Measurements from ENCODE around the gene GTF2H2C.
"Not testable (repeated sequence)": the region's sequence is repeated elsewhere in the genome, so short reads cannot be mapped to it uniquely, and the experiment has no call there.

The GTF2H2C gene

DNA sequence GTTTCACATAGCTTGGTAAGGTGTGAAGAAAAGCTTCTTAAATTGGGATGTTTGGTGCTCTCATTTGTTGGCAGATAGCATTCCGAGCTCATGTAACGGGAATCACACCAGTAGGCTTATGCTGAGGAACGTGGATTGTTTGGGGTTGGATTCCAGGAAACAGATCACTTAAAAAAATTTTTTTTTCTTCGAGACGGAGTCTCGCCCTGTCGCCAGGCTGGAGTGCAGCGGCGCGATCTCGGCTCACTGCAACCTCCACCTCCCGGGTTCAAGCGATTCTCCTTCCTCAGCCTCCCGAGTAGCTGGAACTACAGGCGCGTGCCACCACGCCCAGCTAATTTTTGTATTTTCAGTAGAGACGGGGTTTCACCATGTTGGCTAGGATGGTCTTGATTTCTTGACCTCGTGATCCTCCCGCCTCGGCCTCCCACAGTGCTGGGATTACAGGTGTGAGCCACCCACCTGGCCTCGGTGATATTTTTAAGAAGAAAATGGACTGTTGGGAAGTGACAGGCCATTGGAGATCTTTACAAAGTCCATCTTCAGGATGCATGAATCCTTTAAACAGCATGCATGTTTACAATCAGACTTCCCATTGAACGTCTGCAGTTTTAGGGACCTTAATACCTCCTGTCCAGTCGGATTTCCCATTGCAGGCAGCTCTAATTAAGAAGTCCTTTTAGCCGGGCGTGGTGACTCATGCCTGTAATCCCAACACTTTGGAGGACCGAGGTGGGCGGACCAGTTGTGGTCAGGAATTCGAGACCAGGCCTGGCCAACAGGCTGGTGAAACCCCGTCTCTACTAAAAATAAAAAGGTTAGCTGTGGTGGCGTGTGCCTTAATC lies 818 bp downstream of the GTF2H2C start:
- not testable (repeated sequence) for DNase-seq (ENCODE audit: low read depth in 2 of 2, low spot score in 1 of 2)

DNA sequence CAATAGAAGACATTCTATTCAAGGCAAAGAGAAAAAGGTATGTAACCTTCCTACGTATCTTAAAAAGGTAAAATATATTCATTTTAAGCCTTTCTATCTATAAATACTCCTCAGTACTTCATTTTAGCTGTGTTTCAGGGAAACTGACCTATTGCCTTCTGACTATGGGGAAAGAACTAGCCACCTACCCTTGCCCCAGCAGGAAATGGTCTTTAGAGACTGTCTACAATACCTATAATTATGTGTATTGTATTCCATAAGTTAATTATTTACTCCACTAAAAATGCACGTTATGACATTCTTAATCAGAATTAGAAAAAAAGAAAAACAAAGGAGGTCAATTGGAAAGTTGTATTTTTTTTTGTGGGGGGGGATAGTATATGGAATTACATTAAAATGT lies 6.2 kb downstream of the GTF2H2C start:
- DNase-seq (ENCODE audit: low read depth in 2 of 2, low spot score in 1 of 2): not testable (repeated sequence)

DNA sequence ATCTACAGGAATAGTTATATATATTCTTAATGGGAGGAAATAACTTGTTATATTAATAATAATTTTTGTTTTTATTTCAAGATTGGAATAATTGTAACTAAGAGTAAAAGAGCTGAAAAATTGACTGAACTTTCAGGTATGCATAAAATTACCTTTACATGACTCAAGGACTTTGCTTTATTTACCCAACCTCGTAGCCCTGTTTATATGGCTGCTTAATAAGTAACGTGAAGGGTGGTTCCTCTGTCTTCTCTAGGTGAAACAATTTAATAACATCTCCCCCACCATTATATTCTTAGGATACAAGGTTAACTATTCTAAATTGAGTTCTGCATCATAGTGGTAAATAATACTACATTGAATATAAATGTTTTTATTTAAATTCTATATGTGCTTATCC lies 8.1 kb downstream of the GTF2H2C start:
- DNase-seq (ENCODE audit: low read depth in 2 of 2, low spot score in 1 of 2): not testable (repeated sequence)

DNA sequence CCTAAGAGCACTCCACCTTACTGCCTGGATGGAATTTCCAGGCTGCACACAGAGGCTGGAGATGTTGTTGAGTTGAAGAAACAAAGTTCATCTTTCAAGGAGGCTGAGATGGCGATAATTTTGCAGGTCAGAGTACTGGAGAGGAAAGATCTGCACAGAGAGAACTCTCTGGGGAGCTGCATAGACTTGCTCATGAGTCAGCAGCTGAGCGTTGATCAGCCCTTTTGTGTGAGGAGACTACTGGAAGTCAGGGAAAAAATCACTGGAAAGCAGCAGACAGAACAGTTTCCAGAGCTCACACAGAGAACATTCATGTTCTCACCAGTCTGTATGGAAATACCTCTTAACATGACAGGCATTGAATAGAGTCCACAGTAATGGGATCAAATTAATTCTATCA lies 23.4 kb downstream of the GTF2H2C start:
- not testable (repeated sequence) for DNase-seq (ENCODE audit: low read depth in 2 of 2, low spot score in 1 of 2)

GRCh38 chr5:69596114-69596840 lies 36.3 kb downstream of the GTF2H2C start:
- DNase-seq (ENCODE audit: low read depth in 2 of 2, low spot score in 1 of 2): not testable (repeated sequence)

DNA sequence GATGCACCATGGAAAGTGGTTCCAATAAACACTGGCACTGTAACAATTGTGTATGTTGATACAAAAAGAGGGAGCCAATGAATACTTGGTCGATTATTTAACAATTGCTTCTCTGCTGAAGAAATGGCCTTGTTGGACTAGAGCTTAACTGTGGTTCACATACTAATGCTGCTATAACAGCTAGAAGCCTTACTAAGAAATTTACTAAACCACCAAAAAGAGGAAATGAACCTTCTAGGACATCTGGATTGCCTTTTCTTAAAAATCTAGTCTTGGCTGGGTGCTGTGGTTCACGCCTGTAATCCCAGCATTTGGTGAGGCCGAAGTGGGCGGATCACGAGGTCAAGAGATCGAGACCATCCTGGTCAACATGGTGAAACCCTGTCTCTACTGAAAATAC lies 42.0 kb downstream of the GTF2H2C start:
- not testable (repeated sequence) for DNase-seq (ENCODE audit: low read depth in 2 of 2, low spot score in 1 of 2)

GRCh38 chr5:69606839-69607238 lies 46.8 kb downstream of the GTF2H2C start:
- DNase-seq (ENCODE audit: low read depth in 2 of 2, low spot score in 1 of 2): not testable (repeated sequence)

GRCh38 chr5:69607750-69608149 lies 47.8 kb downstream of the GTF2H2C start:
- not testable (repeated sequence) for DNase-seq (ENCODE audit: low read depth in 2 of 2, low spot score in 1 of 2)

DNA sequence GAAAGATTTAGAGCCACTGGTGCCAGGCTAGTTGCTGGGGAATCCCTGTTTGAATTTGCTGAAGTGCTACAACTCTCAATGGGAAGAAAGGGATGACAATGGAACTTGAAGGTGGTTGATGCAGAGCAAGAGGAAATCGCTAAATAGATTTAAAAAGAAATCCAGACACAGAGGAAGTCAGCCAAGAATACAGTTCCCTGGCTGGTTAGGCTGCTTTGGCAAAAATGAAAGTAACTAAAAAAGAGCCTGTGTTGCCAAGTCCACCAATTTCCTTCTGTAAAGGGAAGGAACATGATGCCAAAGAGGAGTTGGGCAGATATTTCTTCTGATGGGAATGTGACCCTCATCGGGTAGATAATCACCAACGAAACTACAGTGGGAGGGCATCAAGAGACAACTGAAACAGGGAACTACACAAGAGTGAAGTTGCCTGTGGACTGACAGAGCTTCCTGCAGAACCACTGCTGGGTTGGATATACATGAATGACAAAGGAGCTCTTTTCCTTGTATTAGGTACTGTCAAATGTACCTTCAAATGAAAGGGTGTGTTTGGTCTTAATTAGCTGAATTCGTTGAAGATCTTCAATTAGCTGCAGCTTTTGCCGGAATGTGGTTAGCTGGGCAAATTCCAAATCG lies 49.0 kb downstream of the GTF2H2C start:
- not testable (repeated sequence) for DNase-seq (ENCODE audit: low read depth in 2 of 2, low spot score in 1 of 2)

GRCh38 chr5:69614843-69615242 lies 54.9 kb downstream of the GTF2H2C start:
- not testable (repeated sequence) for DNase-seq (ENCODE audit: low read depth in 2 of 2, low spot score in 1 of 2)

DNA sequence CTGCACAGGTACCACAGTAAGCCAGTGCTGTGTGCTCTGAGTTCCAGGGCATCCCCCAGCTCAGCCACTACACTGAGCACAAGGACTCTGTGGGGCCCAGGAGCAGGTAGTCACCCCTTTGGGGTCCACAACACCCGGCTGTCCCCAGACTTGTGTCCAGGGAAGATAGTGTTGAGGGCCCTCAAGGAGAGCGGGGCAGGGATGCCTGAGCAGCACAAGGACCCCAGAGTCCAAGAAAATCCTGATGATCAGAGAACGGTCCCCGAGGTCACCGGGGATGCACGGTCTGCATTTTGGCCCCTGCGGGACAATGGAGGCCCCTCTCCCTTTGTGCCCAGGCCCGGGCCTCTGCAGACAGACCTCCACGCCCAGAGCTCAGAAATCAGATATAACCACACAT lies 71.9 kb downstream of the GTF2H2C start:
- not testable (repeated sequence) for DNase-seq (ENCODE audit: low read depth in 2 of 2, low spot score in 1 of 2)

All from stimulated activated CD8-positive, alpha-beta memory T cell treated with anti-CD3 and anti-CD28 coated beads, Interleukin-4, amount 100 ng/mL, for 4 hours (primary cell).